Measurements from ENCODE around the gene IRF2BP2. TPM values are rescaled to one million over a fixed set of nuclear protein-coding genes. Genes with fewer than 3 reads are reported as not detected.
A peak's percentile ranks its signal among the peaks of the same experiment; 100 is the strongest.

IRF2BP2 gene
- total RNA-seq, 2 donors from 2014 or later, result 131 to 243 TPM

GRCh38 chr1:234614081-234614489 lies 4.1 kb upstream of the IRF2BP2 start:
- Mint-ChIP-seq H3K9me3 (no peaks in the 10 kb centered on the region), H3K4me1 (ENCODE audit: low read depth in 2 of 2) (peaks cover 32 to 41% of the 10 kb centered on the region in 2 donors), H3K4me3 (peak overlapping the region; percentile 91), H3K27me3 (no peaks in the 10 kb centered on the region), H3K36me3 (no peaks in the 10 kb centered on the region), H3K27ac (peak overlapping the region; percentile 97 to 99)
- DNase-seq (ENCODE audit: low spot score) (no peak), ATAC-seq (no peak)

- peak overlapping the region; percentile 91 for H3K4me3 Mint-ChIP-seq
- DNase-seq (ENCODE audit: low spot score), result no peak
These were observed 3.3 kb upstream of the IRF2BP2 start for GRCh38 chr1:234613128-234613875.

GRCh38 chr1:234612352-234613127 lies 2.6 kb upstream of the IRF2BP2 start:
- Mint-ChIP-seq H3K4me1 (ENCODE audit: low read depth in 2 of 2) (peaks cover 41% of the 10 kb centered on the region in 2 donors), H3K9me3 (no peaks in the 10 kb centered on the region), H3K27ac (peak overlapping the region; percentile 97 to 99), H3K4me3 (peak overlapping the region; percentile 91), H3K36me3 (peaks cover 9% of the 10 kb centered on the region), H3K27me3 (no peaks in the 10 kb centered on the region)
- DNase-seq (ENCODE audit: low spot score) (peak; percentile 80), ATAC-seq (peak; percentile 13 to 25)

More at GRCh38 chr1:234613128-234613875, 3.3 kb upstream of the IRF2BP2 start:
- Mint-ChIP-seq H3K9me3 (no peaks in the 10 kb centered on the region), H3K4me1 (ENCODE audit: low read depth in 2 of 2) (peaks cover 34 to 39% of the 10 kb centered on the region in 2 donors), H3K36me3 (peaks cover 1% of the 10 kb centered on the region), H3K27ac (peak overlapping the region; percentile 97 to 99), H3K27me3 (no peaks in the 10 kb centered on the region)
- ATAC-seq, result no peak

GRCh38 chr1:234611847-234612351 lies 1.9 kb upstream of the IRF2BP2 start:
- ATAC-seq, result no peak
- H3K9me3 Mint-ChIP-seq, result no peaks in the 10 kb centered on the region
- H3K27ac Mint-ChIP-seq, result peak overlapping the region; percentile 97 to 99

GRCh38 chr1:234611225-234611846 lies 1.4 kb upstream of the IRF2BP2 start:
- no peaks in the 10 kb centered on the region for H3K9me3 Mint-ChIP-seq
- peak overlapping the region; percentile 97 to 99 for H3K27ac Mint-ChIP-seq
- ATAC-seq (peak; percentile 66 to 72), DNase-seq (ENCODE audit: low spot score) (no peak)
- H3K36me3 Mint-ChIP-seq, result peaks cover 21% of the 10 kb centered on the region
- H3K4me1 Mint-ChIP-seq (ENCODE audit: low read depth in 2 of 2), result peaks cover 47 to 52% of the 10 kb centered on the region in 2 donors
- H3K4me3 Mint-ChIP-seq, result peak overlapping the region; percentile 91
- no peaks in the 10 kb centered on the region for H3K27me3 Mint-ChIP-seq

More at GRCh38 chr1:234611847-234612351, 1.9 kb upstream of the IRF2BP2 start:
- H3K4me1 Mint-ChIP-seq (ENCODE audit: low read depth in 2 of 2), result peaks cover 46 to 47% of the 10 kb centered on the region in 2 donors
- no peaks in the 10 kb centered on the region for H3K27me3 Mint-ChIP-seq
- H3K36me3 Mint-ChIP-seq, result peaks cover 15% of the 10 kb centered on the region
- DNase-seq (ENCODE audit: low spot score), result no peak
- H3K4me3 Mint-ChIP-seq, result peak overlapping the region; percentile 91

GRCh38 chr1:234610666-234611224 lies 767 bp upstream of the IRF2BP2 start:
- H3K4me1 Mint-ChIP-seq (ENCODE audit: low read depth in 2 of 2), result peaks cover 52 to 58% of the 10 kb centered on the region in 2 donors
- peak overlapping the region; percentile 97 to 99 for H3K27ac Mint-ChIP-seq

GRCh38 chr1:234609691-234610042 lies 311 bp downstream of the IRF2BP2 start:
- peaks cover 55 to 67% of the 10 kb centered on the region in 2 donors for H3K4me1 Mint-ChIP-seq (ENCODE audit: low read depth in 2 of 2)
- H3K27me3 Mint-ChIP-seq, result no peaks in the 10 kb centered on the region
- no peak overlapping the region for H3K27ac Mint-ChIP-seq
- peak overlapping the region; percentile 91 for H3K4me3 Mint-ChIP-seq
- DNase-seq (ENCODE audit: low spot score) (no peak), ATAC-seq (peak in 1 of 2 donors; percentile 0)
- H3K36me3 Mint-ChIP-seq, result peaks cover 38% of the 10 kb centered on the region
- H3K9me3 Mint-ChIP-seq, result no peaks in the 10 kb centered on the region

More at GRCh38 chr1:234610666-234611224, 767 bp upstream of the IRF2BP2 start:
- H3K9me3 Mint-ChIP-seq, result no peaks in the 10 kb centered on the region
- H3K36me3 Mint-ChIP-seq, result peaks cover 27% of the 10 kb centered on the region
- ATAC-seq (peak; percentile 79 to 86), DNase-seq (ENCODE audit: low spot score) (peak; percentile 95)
- peak overlapping the region; percentile 91 for H3K4me3 Mint-ChIP-seq
- H3K27me3 Mint-ChIP-seq, result no peaks in the 10 kb centered on the region

- H3K36me3 Mint-ChIP-seq, result peaks cover 42% of the 10 kb centered on the region
- no peaks in the 10 kb centered on the region for H3K9me3 Mint-ChIP-seq
- peak; percentile 74 for DNase-seq (ENCODE audit: low spot score)
- no peaks in the 10 kb centered on the region for H3K27me3 Mint-ChIP-seq
- H3K4me3 Mint-ChIP-seq, result peak overlapping the region; percentile 59
- H3K27ac Mint-ChIP-seq, result no peak overlapping the region
- ATAC-seq, result peak in 1 of 2 donors; percentile 8
- peaks cover 56 to 71% of the 10 kb centered on the region in 2 donors for H3K4me1 Mint-ChIP-seq (ENCODE audit: low read depth in 2 of 2)
These were observed 877 bp downstream of the IRF2BP2 start for GRCh38 chr1:234608911-234609690.

GRCh38 chr1:234608025-234608910 lies 1.7 kb downstream of the IRF2BP2 start:
- H3K27me3 Mint-ChIP-seq, result no peaks in the 10 kb centered on the region
- ATAC-seq (peak; percentile 50 to 59), DNase-seq (ENCODE audit: low spot score) (peak; percentile 84)
- peaks cover 47% of the 10 kb centered on the region for H3K36me3 Mint-ChIP-seq
- peaks cover 52 to 72% of the 10 kb centered on the region in 2 donors for H3K4me1 Mint-ChIP-seq (ENCODE audit: low read depth in 2 of 2)
- peak overlapping the region; percentile 95 to 96 for H3K27ac Mint-ChIP-seq
- H3K9me3 Mint-ChIP-seq, result no peaks in the 10 kb centered on the region
- peak overlapping the region; percentile 88 for H3K4me3 Mint-ChIP-seq

- Mint-ChIP-seq H3K27me3 (no peaks in the 10 kb centered on the region), H3K36me3 (peaks cover 54% of the 10 kb centered on the region), H3K4me3 (peak overlapping the region; percentile 88), H3K27ac (peak overlapping the region; percentile 95 to 96), H3K4me1 (ENCODE audit: low read depth in 2 of 2) (peaks cover 51 to 70% of the 10 kb centered on the region in 2 donors), H3K9me3 (no peaks in the 10 kb centered on the region)
- ATAC-seq (no peak), DNase-seq (ENCODE audit: low spot score) (no peak)
These were observed 2.6 kb downstream of the IRF2BP2 start for GRCh38 chr1:234607109-234608024.

- H3K4me1 Mint-ChIP-seq (ENCODE audit: low read depth in 2 of 2), result peaks cover 48 to 70% of the 10 kb centered on the region in 2 donors
- H3K9me3 Mint-ChIP-seq, result no peaks in the 10 kb centered on the region
- peaks cover 60% of the 10 kb centered on the region for H3K36me3 Mint-ChIP-seq
- DNase-seq (ENCODE audit: low spot score) (no peak), ATAC-seq (no peak)
- peak overlapping the region; percentile 95 to 96 for H3K27ac Mint-ChIP-seq
- H3K4me3 Mint-ChIP-seq, result peak overlapping the region; percentile 88
- H3K27me3 Mint-ChIP-seq, result no peaks in the 10 kb centered on the region
These were observed 3.2 kb downstream of the IRF2BP2 start for GRCh38 chr1:234606784-234607108.
